Endothelial cell (in vitro differentiated cells): ENCODE data around the gene MT1F. TPM values are rescaled to one million over a fixed set of nuclear protein-coding genes. Genes with fewer than 3 reads are reported as not detected.

Experiments used
- DNase-seq: peaks from one replicate; pipeline ENCODE4 v3.0.0; 2021; ENCODE audit warnings: low spot score
- H3K27ac Mint-ChIP-seq: one replicate; pipeline ENCODE4 v1.8.0; 2021; ENCODE audit warnings: mixed read lengths, inconsistent platforms; ENCODE audit not compliant: unreplicated experiment
- H3K27me3 Mint-ChIP-seq: one replicate; pipeline ENCODE4 v1.8.0; 2021; ENCODE audit warnings: mild to moderate bottlenecking, moderate library complexity, mixed read lengths, inconsistent platforms; ENCODE audit not compliant: unreplicated experiment
- H3K36me3 Mint-ChIP-seq: one replicate; pipeline ENCODE4 v1.8.0; 2021; ENCODE audit warnings: mild to moderate bottlenecking, low read depth, mixed read lengths, inconsistent platforms; ENCODE audit not compliant: unreplicated experiment
- H3K4me1 Mint-ChIP-seq: one replicate; pipeline ENCODE4 v1.8.0; 2021; ENCODE audit warnings: mild to moderate bottlenecking, mixed read lengths, inconsistent platforms; ENCODE audit not compliant: unreplicated experiment
- H3K4me3 Mint-ChIP-seq: one replicate; pipeline ENCODE4 v1.8.0; 2021; ENCODE audit warnings: mild to moderate bottlenecking, mixed read lengths, inconsistent platforms; ENCODE audit not compliant: unreplicated experiment
- H3K9me3 Mint-ChIP-seq: one replicate; pipeline ENCODE4 v1.8.0; 2021; ENCODE audit warnings: mixed read lengths, inconsistent platforms; ENCODE audit not compliant: unreplicated experiment
- CTCF ChIP-seq: fragments of 200-600 bp; sonication (generic); IDR thresholded peaks from one replicate; pipeline ENCODE4 v1.5.0; 2021; ENCODE audit warnings: antibody characterized with exemption; ENCODE audit not compliant: unreplicated experiment
- total RNA-seq: library from RNA; stranded (reverse); fragmentation: NEBNext Ultra II Directional; extraction: Animal tissue kit (Norgen Biotek cat#: 25700); gene quantifications from one replicate; pipeline ENCODE4 v1.2.1, GENCODE V29; 2021; ENCODE audit not compliant: unreplicated experiment

MT1F gene
- total RNA-seq, 1 donor from 2014 or later, result not detected

- Mint-ChIP-seq H3K4me3 (no peak overlapping the region), H3K9me3 (no peaks in the 10 kb centered on the region), H3K4me1 (peaks cover 5% of the 10 kb centered on the region), H3K27me3 (peaks cover 16% of the 10 kb centered on the region), H3K36me3 (peaks cover 9% of the 10 kb centered on the region), H3K27ac (no peak overlapping the region)
- DNase-seq, result no peak
- TF ChIP-seq CTCF, result no peak
Observed at GRCh38 chr16:56683424-56684172, 25.8 kb downstream of the MT1F start.

DNA sequence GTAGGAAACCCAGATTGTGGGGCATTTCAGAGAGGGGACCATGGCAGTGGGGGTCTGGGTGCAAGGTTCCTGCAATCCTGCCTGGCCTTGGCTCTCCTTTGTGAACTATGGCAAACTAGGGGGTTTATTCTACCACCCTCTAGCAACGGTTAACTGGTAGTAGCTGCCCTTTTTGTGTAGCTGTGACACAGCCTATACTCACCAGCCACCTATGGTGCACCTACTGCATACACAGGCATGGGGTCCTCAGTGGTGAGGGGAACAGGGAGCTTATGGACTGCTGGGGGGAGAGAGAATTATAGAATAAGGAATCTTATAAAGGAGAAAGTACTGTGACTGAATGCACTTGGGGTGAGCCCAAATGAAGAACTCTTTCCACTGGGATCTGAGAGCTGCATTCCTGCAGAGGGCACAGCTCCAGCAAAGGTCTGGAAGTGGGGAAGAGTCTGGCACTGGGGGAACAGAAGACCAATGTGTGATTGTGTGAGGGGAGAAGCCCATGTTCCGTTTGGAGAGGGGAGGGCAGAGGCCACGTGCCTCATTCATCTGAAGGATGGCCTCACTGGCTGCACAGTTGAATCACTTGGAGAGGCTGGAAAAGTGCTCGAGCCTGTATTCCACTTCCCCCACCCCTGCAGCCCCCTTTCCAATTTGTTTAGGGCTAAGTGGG is 26.6 kb downstream of the MT1F start:
- H3K4me1 Mint-ChIP-seq, result peaks cover 5% of the 10 kb centered on the region
- peaks cover 9% of the 10 kb centered on the region for H3K36me3 Mint-ChIP-seq
- TF ChIP-seq CTCF, result no peak
- peaks cover 17% of the 10 kb centered on the region for H3K27me3 Mint-ChIP-seq
- no peak overlapping the region for H3K4me3 Mint-ChIP-seq
- no peak for DNase-seq
- no peaks in the 10 kb centered on the region for H3K9me3 Mint-ChIP-seq
- H3K27ac Mint-ChIP-seq, result no peak overlapping the region

DNA sequence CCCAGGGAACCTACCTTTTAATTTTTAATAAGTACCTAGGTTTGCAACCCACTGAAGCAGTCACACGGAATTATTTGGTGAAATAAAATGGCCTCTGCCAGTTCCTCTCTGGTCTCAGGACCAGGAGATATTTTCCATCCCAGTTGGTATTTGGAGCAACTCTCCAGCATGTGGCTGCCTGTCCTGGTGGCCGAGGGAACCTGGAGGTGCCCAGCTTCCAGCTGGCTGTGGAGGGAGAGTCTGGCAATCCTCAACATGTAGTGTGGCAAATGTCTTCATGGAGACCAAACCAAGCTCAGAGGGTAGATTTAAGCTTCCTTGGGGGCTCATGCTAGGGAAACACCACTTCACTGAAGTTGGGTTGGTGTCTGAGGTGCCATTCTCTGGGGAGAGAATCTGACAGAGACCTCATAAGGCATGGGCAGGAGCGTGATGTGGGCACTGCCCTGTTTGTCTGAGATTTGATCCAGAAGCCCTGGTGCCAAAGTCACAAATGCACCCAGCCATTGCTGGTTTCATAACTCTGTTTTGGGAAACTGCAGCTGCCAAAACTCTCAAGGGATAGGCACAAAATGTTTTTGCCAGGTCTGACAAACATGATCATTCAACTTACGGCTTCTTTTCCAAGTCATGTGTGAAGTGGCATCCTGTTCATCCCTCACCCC is 27.3 kb downstream of the MT1F start:
- no peaks in the 10 kb centered on the region for H3K9me3 Mint-ChIP-seq
- no peak overlapping the region for H3K27ac Mint-ChIP-seq
- no peak for TF ChIP-seq CTCF
- DNase-seq, result no peak
- H3K4me1 Mint-ChIP-seq, result peaks cover 5% of the 10 kb centered on the region
- no peak overlapping the region for H3K4me3 Mint-ChIP-seq
- peaks cover 17% of the 10 kb centered on the region for H3K27me3 Mint-ChIP-seq
- H3K36me3 Mint-ChIP-seq, result peaks cover 9% of the 10 kb centered on the region

DNA sequence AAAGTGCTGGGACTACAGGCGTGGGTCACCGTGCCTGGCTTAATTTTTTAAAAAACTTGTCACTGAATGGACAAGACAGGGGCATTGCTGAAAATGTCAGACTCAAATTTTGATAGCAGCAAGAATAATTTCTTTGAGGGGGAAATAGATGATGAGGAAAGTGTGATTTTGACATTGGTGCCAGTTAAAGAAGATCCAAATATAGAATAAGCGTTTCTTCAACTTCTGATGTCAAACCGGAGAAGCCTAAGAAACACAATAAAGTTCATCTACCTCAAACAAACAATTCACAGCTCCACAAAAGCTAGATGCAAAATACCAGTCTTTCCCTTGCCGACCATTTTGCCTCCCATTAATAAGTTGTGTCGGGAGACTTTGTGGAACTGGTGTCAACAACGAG is 29.0 kb downstream of the MT1F start:
- Mint-ChIP-seq H3K4me1 (peaks cover 3% of the 10 kb centered on the region), H3K27ac (no peak overlapping the region), H3K9me3 (no peaks in the 10 kb centered on the region), H3K36me3 (peaks cover 4% of the 10 kb centered on the region), H3K4me3 (no peak overlapping the region), H3K27me3 (peaks cover 9% of the 10 kb centered on the region)
- no peak for DNase-seq
- TF ChIP-seq CTCF, result no peak
